HUES6 (cell line): ENCODE data around the gene AP1G2.

Experiments
- H3K27ac ChIP-seq: 2 replicates; pipeline ENCODE4 v1.7.0; 2013; ENCODE audit warnings: low read depth, mild to moderate bottlenecking, low read length, inconsistent platforms
- H3K27me3 ChIP-seq: 2 replicates; pipeline ENCODE4 v1.6.1; 2013; ENCODE audit warnings: low read length; ENCODE audit not compliant: control insufficient read depth, insufficient read depth
- H3K36me3 ChIP-seq: 2 replicates; pipeline ENCODE4 v1.6.1; 2013; ENCODE audit warnings: low read length; ENCODE audit not compliant: control insufficient read depth, insufficient read depth
- H3K4me1 ChIP-seq: 2 replicates; pipeline ENCODE4 v1.6.1; 2013; ENCODE audit warnings: low read length; ENCODE audit not compliant: control insufficient read depth, insufficient read depth
- H3K4me3 ChIP-seq: 2 replicates; pipeline ENCODE4 v1.5.1; 2013; ENCODE audit warnings: low read depth, low read length
- H3K9ac ChIP-seq: one replicate; pipeline ENCODE4 v1.6.1; 2013; ENCODE audit warnings: mild to moderate bottlenecking, low read length
- H3K9me3 ChIP-seq: 2 replicates; pipeline ENCODE4 v1.6.1; 2013; ENCODE audit warnings: low read depth, low read length; ENCODE audit not compliant: control insufficient read depth, insufficient read depth

AP1G2 gene

DNA sequence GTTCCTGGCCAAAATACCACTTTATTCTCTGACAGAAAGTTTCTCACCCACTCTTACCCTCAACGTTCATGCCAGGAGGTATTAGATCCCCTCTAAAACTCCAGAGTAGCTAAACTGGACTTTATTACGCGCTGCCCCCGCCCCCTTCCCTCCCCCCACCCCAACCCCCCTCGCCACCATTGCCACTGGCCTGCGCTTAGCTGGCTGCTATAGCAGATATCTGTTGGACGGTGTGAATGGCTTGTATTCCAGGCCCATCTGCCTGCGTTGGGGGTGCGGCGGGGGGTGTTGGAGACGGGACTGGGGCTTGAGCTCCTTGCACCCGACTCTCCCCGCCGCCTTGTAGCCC lies 12.1 kb downstream of the AP1G2 start:
- Histone ChIP-seq H3K36me3 (peaks cover 26% of the 10 kb centered on the region), H3K4me1 (peaks cover 18% of the 10 kb centered on the region), H3K27ac (peak overlapping the region; percentile 95), H3K9ac (peak overlapping the region; percentile 92), H3K4me3 (peak overlapping the region; percentile 86), H3K9me3 (no peaks in the 10 kb centered on the region), H3K27me3 (no peaks in the 10 kb centered on the region; the same call in 1 of the 2 replicates)

DNA sequence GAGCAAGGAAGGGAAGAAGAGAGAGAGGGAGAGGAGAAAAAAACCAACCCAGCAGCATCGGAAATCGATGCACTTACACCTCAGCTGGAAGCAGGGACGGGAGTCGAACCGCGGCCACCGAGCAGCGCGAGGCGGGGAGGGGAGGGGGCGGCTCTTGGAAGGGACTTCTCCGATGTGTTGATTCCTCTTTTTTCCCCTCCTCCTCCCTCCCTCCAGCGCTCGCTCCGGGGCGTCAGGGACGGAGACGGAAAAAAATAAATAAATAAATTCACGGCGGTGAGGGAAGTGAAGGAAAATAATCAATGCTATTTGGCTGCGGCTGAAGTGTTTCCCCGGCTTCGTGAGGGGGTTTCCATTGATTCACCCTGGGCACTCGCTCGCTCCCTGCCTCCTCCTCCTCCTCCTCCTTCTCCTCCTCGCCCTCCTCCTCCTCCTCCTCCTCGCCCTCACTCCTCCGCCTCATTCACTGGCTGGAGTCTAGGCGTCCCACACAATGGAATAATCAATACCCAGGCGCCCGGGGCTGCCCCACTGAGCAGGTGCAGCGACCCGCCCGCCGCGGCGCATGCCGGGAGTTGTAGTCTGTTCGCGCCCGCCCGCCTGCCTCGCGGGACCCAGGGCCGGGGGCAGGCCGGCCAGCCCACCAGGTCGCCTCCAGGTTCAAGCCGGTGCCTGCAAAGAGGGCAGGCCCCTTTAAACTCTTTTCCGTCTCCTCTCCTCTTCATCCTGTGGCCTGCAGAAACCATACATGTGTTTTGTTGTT lies 16.1 kb downstream of the AP1G2 start, which contains the start of gene ZFHX2:
ZFHX2 (minus strand) TSS at position 500 of the 763 bp plus-strand sequence. CDS start 16,440 bp downstream, outside the sequence.
- Histone ChIP-seq H3K4me3 (peak within 1 kb of the TSS; percentile 91), H3K27ac (peak within 1 kb of the TSS; percentile 81; the same call in 1 of the 2 replicates), H3K9ac (peak within 1 kb of the TSS; percentile 87), H3K9me3 (no peaks in the 10 kb centered on the region), H3K36me3 (no peaks in the 10 kb centered on the region), H3K27me3 (no peaks in the 10 kb centered on the region; the same call in 1 of the 2 replicates), H3K4me1 (peaks cover 48% of the 10 kb centered on the region)

DNA sequence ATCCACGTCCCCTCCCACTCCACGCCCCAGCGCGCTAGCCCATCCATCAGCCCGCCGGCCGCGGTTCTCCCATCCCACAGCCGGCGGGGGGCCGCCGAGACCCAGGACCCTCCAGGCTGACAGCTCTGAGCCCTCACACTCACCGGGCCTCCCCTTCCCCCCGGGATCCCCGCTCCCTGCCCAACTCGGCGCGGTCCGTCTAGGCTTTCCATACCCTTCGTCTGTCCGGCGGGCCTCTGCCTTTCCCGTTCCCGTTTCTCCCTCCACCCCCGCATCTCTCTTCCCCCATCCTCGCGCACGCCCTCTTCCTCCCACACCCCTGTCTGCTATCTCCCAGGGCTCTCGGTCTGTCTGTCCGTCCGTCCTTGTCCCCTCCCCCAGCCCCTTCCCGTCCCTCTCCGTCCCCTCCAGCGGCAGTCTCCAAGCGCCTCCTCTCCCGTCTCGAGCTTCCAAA lies 16.8 kb downstream of the AP1G2 start:
- H3K9ac ChIP-seq = peak overlapping the region; percentile 87
- H3K9me3 ChIP-seq = no peaks in the 10 kb centered on the region
- H3K27me3 ChIP-seq = no peaks in the 10 kb centered on the region; the same call in 1 of the 2 replicates
- H3K4me1 ChIP-seq = peaks cover 53% of the 10 kb centered on the region
- peak overlapping the region; percentile 91 for H3K4me3 ChIP-seq
- peak overlapping the region; percentile 81; the same call in 1 of the 2 replicates for H3K27ac ChIP-seq
- H3K36me3 ChIP-seq = peaks cover 2% of the 10 kb centered on the region; the same call in 1 of the 2 replicates

DNA sequence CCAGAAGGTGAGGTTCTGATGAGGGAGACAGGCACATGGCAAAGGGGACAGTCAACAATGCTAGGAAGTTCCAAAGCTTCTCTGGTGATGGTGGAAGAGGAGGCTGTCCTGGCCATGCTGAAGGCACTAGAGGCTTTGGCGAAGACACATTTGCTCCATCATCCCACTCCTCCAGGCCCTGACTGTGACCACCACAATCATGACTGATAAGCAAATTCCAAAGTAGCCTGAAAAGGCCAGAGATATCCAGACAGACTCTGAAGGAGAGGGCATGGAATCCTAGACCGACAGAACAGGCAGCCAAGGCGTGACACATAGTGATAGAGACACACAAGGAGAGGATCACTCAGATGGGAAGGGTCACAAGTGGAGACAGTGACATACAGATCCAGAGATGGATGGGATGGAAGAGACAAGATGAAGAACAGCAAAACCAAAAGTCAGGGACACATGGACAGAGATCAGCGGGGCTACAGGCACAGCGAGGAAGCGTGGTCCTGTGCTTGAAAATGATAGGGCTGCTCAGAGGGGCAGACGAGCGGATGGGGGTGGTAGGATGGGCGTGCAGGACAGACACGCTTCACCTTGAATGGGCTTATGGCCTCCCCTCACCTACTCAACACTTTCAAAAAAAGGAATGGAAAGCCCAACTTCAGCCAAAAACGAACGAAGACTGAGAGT lies 17.3 kb downstream of the AP1G2 start:
- peak overlapping the region; percentile 81; the same call in 1 of the 2 replicates for H3K27ac ChIP-seq
- no peaks in the 10 kb centered on the region for H3K9me3 ChIP-seq
- H3K27me3 ChIP-seq = no peaks in the 10 kb centered on the region; the same call in 1 of the 2 replicates
- H3K4me3 ChIP-seq = peak overlapping the region; percentile 91
- H3K36me3 ChIP-seq = peaks cover 2% of the 10 kb centered on the region; the same call in 1 of the 2 replicates
- H3K4me1 ChIP-seq = peaks cover 57% of the 10 kb centered on the region
- H3K9ac ChIP-seq = peak overlapping the region; percentile 87

DNA sequence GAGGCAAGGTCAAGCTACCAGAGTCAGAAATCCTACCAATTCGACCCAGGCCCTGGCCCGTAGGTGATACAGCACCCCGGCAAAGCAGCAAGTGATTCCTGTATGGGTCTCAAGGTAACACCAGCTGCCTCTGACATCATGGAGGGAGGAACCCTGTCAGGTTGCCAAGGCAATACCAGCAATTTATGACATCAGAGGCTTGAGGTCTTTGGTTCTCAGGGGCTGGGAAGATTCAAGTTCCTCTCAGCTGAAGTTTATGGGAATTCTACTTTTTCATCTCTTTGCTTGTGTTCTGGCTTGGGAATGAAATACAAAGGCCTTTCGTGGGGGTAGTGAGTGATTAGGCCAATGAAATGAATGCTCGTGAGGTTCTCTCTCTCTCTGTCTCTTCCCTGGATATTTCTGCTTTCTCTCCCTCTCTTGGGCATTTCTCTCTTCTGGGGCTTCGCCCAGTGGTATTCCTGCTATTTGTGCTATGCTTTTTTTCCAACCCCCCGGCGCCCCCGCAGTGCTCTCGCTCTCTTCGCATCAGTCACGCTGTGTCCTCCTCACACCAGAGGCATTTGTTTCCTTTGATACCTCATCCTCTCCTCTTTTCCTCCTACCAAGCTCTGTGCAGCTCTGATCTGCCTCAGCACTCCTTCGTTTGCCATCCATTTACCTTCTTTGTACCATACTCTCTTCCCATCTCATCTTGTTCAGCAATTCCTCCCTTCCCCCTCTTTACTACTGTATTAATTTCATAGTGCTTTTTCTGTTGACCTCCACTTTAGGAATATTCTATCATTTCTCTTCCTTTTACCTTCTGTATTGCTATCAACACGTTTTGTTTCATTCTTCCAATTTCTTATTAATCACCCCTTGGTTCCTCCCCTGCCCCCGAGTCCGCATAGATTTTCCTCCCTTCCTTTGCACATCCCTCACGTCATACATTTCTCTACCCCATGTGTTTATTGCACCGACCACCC lies 19.0 kb downstream of the AP1G2 start:
- Histone ChIP-seq H3K9me3 (no peaks in the 10 kb centered on the region), H3K9ac (peak overlapping the region; percentile 63), H3K27me3 (no peaks in the 10 kb centered on the region; the same call in 1 of the 2 replicates), H3K4me3 (peak overlapping the region; percentile 91), H3K4me1 (peaks cover 68% of the 10 kb centered on the region), H3K36me3 (peaks cover 2% of the 10 kb centered on the region; the same call in 1 of the 2 replicates), H3K27ac (peak overlapping the region; percentile 24; the same call in 1 of the 2 replicates)

DNA sequence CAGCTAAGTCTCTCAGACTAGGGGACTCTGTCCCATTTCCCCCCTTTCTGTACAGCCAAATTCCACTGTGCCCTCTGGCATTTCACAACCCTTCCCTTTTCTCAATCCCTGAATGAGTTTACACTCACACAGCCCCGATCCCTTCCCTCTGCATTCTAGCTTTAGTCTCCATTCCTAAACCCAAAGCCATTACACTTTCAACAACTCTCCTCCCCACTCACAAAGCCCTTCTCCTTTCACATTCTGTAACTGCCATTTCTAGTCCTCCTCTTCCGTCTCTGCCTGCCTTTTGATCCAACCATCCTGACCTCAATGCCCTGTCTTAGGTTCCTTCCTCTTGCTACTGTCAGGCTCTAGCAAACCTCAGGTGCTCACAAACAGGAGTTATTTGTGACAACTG lies 19.7 kb downstream of the AP1G2 start:
- Histone ChIP-seq H3K4me3 (peak overlapping the region; percentile 91), H3K27me3 (no peaks in the 10 kb centered on the region; the same call in 1 of the 2 replicates), H3K27ac (peak overlapping the region; percentile 24; the same call in 1 of the 2 replicates), H3K36me3 (peaks cover 5% of the 10 kb centered on the region; the same call in 1 of the 2 replicates), H3K9me3 (no peaks in the 10 kb centered on the region), H3K4me1 (peaks cover 71% of the 10 kb centered on the region), H3K9ac (peak overlapping the region; percentile 63)

DNA sequence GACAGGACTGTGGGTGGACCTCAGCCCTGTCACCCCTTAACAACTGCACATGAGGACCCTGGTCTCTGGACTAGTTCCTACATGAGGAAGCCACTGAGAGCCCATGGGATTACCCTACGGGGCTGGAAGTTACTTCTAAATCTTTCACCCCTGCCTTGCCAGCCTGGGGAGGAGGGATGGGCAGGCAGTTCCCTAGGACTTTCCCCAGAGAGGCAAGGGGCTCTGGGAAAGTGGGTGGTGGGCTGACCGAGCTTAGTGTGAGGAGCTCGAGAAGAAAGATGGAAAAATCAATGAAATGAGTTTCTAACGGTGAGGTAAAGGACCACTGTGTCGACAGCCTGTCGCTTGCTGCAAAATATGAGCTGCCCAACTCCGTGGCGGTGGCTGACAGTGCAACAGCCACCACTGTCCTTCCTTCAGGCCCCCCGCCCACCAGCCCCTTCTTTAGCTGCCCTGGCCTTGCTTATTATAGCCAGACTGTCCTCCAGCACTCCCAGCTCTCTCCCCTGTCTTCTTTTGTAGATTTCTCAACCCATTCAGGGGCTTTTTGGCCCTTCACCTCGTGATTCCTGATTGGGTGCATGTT lies 21.0 kb downstream of the AP1G2 start:
- Histone ChIP-seq H3K4me1 (peaks cover 67% of the 10 kb centered on the region), H3K9ac (no peak overlapping the region), H3K27me3 (no peaks in the 10 kb centered on the region; the same call in 1 of the 2 replicates), H3K27ac (no peak overlapping the region), H3K9me3 (no peaks in the 10 kb centered on the region), H3K36me3 (peaks cover 11% of the 10 kb centered on the region; the same call in 1 of the 2 replicates), H3K4me3 (no peak overlapping the region)

DNA sequence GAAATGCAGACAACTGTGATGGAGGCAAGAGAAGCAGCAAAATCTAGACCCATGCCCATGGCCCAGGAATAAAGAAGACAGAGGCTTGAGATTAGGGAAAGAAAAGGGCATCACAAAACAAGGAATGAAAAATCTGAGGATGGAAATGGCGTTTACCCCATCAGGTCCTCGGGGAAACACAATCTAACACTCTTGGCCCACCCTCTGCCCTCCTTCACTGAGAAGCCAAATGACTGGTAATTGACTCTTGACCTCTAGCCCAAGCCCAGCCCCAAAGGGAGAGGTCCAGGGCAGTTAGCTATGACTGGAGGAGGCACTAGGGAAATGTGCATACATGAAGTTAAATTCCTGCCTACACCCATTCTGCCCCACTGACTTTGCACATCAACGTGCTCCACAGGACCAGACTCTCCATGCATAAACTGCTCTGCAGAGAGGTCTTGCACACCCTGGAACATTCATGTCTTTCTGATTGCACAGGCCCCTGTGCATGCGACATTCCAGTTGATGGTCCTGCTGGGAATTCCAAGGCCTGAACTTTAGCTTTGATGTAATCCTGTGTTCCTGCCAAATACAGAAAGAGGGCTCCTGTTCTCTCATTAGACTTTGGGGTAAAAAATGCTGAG lies 21.7 kb downstream of the AP1G2 start:
- Histone ChIP-seq H3K27ac (peak overlapping the region; percentile 74), H3K27me3 (no peaks in the 10 kb centered on the region; the same call in 1 of the 2 replicates), H3K36me3 (peaks cover 11% of the 10 kb centered on the region; the same call in 1 of the 2 replicates), H3K9me3 (no peaks in the 10 kb centered on the region), H3K4me3 (peak overlapping the region; percentile 40), H3K4me1 (peaks cover 67% of the 10 kb centered on the region), H3K9ac (peak overlapping the region; percentile 82)

DNA sequence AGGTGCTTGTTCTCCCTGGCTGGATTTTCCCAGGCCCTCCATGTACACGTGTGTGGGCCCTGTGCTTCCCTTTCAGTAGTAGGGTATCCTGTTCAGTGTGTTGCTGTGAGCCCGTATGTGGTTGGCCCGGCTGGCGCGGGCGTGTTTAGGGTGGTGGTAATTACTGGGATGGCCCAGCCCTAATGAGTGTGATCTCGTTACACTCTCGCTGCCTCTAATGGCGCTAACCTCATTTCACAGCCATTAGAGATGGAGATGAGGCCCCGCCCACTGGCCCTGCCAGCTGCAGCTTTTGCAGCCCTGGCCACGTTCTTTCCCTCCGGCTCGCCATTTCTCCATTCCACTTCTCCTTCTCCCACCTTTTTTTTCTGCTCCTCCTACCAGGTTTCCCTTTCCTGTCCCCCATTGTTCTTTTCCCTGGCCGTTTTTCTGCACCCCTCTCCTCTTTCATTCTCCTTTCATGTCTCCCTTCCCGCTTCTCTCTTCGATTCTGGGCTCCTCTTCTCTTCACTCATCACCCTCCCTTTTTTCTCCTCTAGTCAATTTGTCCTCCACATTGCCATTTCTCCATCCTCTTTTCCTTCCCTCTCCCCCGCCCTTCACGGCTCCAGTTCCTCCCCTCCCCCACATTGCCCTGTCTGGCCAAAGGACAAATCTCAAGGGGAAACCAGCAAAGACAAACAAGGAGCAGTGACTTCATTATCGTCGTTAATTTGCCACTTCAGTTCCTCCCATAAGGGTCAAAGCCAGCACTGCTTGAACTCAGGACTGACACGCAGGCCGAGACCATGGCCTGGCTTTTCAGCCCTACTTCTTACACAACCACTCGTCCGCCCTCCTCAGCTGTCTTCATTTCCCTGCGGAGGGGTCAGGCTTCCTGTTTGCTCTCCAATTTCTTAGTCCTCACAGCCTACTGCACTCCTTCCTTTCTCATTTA lies 22.8 kb downstream of the AP1G2 start:
- peak overlapping the region; percentile 82 for H3K9ac ChIP-seq
- peak overlapping the region; percentile 40 for H3K4me3 ChIP-seq
- peak overlapping the region; percentile 74 for H3K27ac ChIP-seq

More for the DNA sequence above, 22.8 kb downstream of the AP1G2 start:
- Histone ChIP-seq H3K27me3 (no peaks in the 10 kb centered on the region), H3K4me1 (peaks cover 63% of the 10 kb centered on the region), H3K9me3 (no peaks in the 10 kb centered on the region), H3K36me3 (peaks cover 11% of the 10 kb centered on the region; the same call in 1 of the 2 replicates)
